OCI-LY3 (cell line): ENCODE results near the gene CFAP251.

Source experiments
- EZH2phosphoT487 ChIP-seq: fragments of 200-600 bp; shearing (Covaris generic); IDR thresholded peaks from 2 replicates; pipeline ENCODE4 v1.6.1; 2018; ENCODE audit warnings: antibody characterized with exemption, mixed run types, low read depth
- TF ChIP-seq, protein P1 (sequence below): fragments of 200-600, 300-600 bp; sonication (generic); IDR thresholded peaks from 2 replicates; pipeline ENCODE4 v1.5.1; 2014; ENCODE audit warnings: antibody characterized with exemption, low read length, low read depth

DNA sequence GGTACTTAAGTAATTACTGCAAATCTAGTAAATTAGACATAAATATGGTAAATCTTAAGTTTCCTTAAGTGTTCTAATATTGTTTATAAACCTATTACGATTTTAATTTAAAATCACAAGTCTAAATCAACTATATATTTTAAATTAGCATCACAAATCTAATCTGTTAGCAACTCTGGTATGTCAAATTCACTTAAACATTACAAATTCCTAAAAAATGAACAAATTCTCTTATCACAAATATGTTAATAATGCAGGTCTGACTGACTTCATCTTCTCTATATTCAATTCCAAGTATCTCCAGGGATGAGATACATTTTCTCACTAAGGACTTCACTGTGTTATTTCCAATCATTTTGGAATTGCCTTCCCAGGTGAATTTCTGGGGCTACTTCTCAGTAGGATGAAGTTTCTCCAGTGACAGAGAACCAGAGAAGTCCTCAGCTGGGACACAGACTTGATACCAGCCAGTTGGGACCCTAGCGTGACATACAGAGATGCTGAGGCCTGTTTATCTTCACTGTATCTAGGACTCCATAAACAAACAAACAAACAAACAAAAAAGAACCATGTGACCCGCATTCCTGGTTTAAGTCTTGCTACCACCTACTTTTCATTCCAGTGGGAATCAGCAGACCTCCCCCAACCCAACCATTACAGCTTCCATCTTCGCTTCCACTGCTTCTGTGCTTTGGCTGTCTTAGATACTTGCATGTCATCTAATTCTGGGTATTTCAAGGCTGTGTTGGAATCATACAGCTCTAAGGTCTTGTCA lies 21.8 kb downstream of the CFAP251 start:
- TF ChIP-seq, protein P1, sequence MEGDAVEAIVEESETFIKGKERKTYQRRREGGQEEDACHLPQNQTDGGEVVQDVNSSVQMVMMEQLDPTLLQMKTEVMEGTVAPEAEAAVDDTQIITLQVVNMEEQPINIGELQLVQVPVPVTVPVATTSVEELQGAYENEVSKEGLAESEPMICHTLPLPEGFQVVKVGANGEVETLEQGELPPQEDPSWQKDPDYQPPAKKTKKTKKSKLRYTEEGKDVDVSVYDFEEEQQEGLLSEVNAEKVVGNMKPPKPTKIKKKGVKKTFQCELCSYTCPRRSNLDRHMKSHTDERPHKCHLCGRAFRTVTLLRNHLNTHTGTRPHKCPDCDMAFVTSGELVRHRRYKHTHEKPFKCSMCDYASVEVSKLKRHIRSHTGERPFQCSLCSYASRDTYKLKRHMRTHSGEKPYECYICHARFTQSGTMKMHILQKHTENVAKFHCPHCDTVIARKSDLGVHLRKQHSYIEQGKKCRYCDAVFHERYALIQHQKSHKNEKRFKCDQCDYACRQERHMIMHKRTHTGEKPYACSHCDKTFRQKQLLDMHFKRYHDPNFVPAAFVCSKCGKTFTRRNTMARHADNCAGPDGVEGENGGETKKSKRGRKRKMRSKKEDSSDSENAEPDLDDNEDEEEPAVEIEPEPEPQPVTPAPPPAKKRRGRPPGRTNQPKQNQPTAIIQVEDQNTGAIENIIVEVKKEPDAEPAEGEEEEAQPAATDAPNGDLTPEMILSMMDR: no peak
- no peak for TF ChIP-seq EZH2phosphoT487
